ENCODE data around the gene NPY. TPM values are rescaled to one million over a fixed set of nuclear protein-coding genes. Genes with fewer than 3 reads are reported as not detected.

Gene NPY
- total RNA-seq, 1 experiment from 2014 or later: not detected

- no peak for TF ChIP-seq ZNF274 (IDR thresholded peaks at IDR 0.05; ENCODE audit: low read depth, low read length)
- TF ChIP-seq CEBPB (IDR thresholded peaks at IDR 0.05; ENCODE audit: low read depth): no peak
Observed at GRCh38 chr7:24307326-24307725, 23.3 kb downstream of the NPY start (continued).

GRCh38 chr7:24312588-24312987 lies 28.6 kb downstream of the NPY start:
- no peak overlapping the region for H3K9ac ChIP-seq (ENCODE audit: low read length)
- no peaks in the 10 kb centered on the region for H4K20me1 ChIP-seq (ENCODE audit: insufficient read depth)
- ATAC-seq: no peak
- ChIA-PET RAD21 (ENCODE audit: low non-redundant PET in 1 of 2, low total read pairs in 2 of 2, uncharacterized antibody in 2 of 2, unreplicated experiment in 2 of 2) (no interaction called here), CTCF (interaction anchor here (1.4 kb wide), 1 partner anchor 16 kb away, joined by 3 read pairs; no protein-coding TSS in a partner anchor), POLR2A (no interaction called here)
- H3K36me3 ChIP-seq (ENCODE audit: control insufficient read depth in 1 of 2, insufficient read depth in 2 of 2, low read length in 2 of 2): no peaks in the 10 kb centered on the region
- no peak overlapping the region for H3K4me3 ChIP-seq (replicated peaks in 1 of 2; ENCODE audit: low read depth in 1 of 2, low read length in 2 of 2)
- no peak for DNase-seq (ENCODE audit: low read depth, low spot score)
- intact Hi-C loops (cut with micrococcal nuclease): no loop called here
- H3K9me3 ChIP-seq (ENCODE audit: control insufficient read depth in 1 of 2, insufficient read depth in 1 of 2, low read depth in 1 of 2, low read length in 2 of 2): no peaks in the 10 kb centered on the region
- no peaks in the 10 kb centered on the region for H3K79me2 ChIP-seq (ENCODE audit: insufficient read depth, low read length)
- no peak overlapping the region for H2AFZ ChIP-seq (ENCODE audit: low read depth, low read length, poor library complexity, severe bottlenecking)
- no peaks in the 10 kb centered on the region for H3K4me1 ChIP-seq (ENCODE audit: control insufficient read depth in 1 of 2, insufficient read depth in 2 of 2, low read length in 2 of 2)
- H3K27me3 ChIP-seq (ENCODE audit: insufficient read depth, low read length): no peaks in the 10 kb centered on the region; the same call in 1 of the 2 replicates
- BruUV-seq (replicated peaks): no TSS peak
- TF ChIP-seq EZH2 (IDR thresholded peaks at IDR 0.05) (no peak), CEBPB (IDR thresholded peaks at IDR 0.05; ENCODE audit: low read depth) (no peak), ATF3 (IDR thresholded peaks at IDR 0.05) (no peak), SRF (IDR thresholded peaks at IDR 0.05; ENCODE audit: low read depth) (no peak), FOSL1 (IDR thresholded peaks at IDR 0.05; ENCODE audit: low read depth) (no peak), CBX3 (IDR thresholded peaks at IDR 0.05; ENCODE audit: low read depth) (no peak), SIN3A (IDR thresholded peaks at IDR 0.05; ENCODE audit: low read depth) (no peak), JUND (IDR thresholded peaks at IDR 0.05) (no peak), YY1 (IDR thresholded peaks at IDR 0.05; ENCODE audit: extremely low read depth, insufficient replicate concordance, low read depth, low read length) (no peak), CTCF (IDR thresholded peaks at IDR 0.05 in 2 of 3, conservative IDR thresholded peaks at IDR 0.05 in 1 of 3; ENCODE audit: borderline replicate concordance in 1 of 3, insufficient read depth in 1 of 3, low read depth in 2 of 3, low read length in 2 of 3) (no peak), ZNF274 (IDR thresholded peaks at IDR 0.05; ENCODE audit: low read depth, low read length) (no peak)
- TF ChIP-seq, protein P1, sequence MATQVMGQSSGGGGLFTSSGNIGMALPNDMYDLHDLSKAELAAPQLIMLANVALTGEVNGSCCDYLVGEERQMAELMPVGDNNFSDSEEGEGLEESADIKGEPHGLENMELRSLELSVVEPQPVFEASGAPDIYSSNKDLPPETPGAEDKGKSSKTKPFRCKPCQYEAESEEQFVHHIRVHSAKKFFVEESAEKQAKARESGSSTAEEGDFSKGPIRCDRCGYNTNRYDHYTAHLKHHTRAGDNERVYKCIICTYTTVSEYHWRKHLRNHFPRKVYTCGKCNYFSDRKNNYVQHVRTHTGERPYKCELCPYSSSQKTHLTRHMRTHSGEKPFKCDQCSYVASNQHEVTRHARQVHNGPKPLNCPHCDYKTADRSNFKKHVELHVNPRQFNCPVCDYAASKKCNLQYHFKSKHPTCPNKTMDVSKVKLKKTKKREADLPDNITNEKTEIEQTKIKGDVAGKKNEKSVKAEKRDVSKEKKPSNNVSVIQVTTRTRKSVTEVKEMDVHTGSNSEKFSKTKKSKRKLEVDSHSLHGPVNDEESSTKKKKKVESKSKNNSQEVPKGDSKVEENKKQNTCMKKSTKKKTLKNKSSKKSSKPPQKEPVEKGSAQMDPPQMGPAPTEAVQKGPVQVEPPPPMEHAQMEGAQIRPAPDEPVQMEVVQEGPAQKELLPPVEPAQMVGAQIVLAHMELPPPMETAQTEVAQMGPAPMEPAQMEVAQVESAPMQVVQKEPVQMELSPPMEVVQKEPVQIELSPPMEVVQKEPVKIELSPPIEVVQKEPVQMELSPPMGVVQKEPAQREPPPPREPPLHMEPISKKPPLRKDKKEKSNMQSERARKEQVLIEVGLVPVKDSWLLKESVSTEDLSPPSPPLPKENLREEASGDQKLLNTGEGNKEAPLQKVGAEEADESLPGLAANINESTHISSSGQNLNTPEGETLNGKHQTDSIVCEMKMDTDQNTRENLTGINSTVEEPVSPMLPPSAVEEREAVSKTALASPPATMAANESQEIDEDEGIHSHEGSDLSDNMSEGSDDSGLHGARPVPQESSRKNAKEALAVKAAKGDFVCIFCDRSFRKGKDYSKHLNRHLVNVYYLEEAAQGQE (IDR thresholded peaks at IDR 0.05; ENCODE audit: low read depth): no peak
- TF ChIP-seq, protein P2, sequence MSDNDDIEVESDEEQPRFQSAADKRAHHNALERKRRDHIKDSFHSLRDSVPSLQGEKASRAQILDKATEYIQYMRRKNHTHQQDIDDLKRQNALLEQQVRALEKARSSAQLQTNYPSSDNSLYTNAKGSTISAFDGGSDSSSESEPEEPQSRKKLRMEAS (IDR thresholded peaks at IDR 0.05): no peak
- no peaks in the 10 kb centered on the region for H3K9me2 ChIP-seq (ENCODE audit: insufficient read depth)
- H3K4me2 ChIP-seq (ENCODE audit: low read length): no peak overlapping the region
- H3K27ac ChIP-seq (ENCODE audit: low read depth, low read length): no peak overlapping the region
